ENCODE data around the gene DNAH5.
"Not testable (repeated sequence)": the region's sequence is repeated elsewhere in the genome, so short reads cannot be mapped to it uniquely, and the experiment has no call there.

The DNAH5 gene

DNA sequence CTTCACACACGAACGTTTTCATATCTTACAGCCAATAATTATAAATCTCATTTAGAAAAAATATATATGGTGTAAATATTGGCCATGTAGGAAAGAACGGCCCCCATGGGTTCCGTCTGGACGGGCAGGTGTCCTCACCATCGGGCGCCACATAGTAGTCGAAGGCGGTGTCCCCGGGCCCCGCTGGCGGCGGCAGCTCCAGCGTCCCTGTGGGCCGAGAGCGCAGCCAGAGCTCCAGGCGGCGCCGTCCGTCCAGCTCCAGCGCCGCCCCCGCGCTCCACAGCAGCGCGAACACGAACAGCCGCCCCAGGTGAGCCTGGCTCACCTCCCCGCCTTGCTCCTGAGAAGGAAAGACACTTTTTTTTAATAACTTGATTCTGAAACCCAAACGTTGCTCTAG lies 134.6 kb downstream of the DNAH5 start:
- POLR2A ChIA-PET, result no interaction called here
- Histone ChIP-seq H3K9me3 (ENCODE audit: control extremely low read depth in 1 of 5, control insufficient read depth in 4 of 5, insufficient read depth in 2 of 5, low read depth in 1 of 5, low read length in 4 of 5) (peaks cover 0 to 5% (median 0%) of the 10 kb centered on the region in 5 experiments), H3K36me3 (ENCODE audit: control insufficient read depth in 4 of 4, insufficient read depth in 4 of 4, low read length in 3 of 4) (no peaks in the 10 kb centered on the region), H3K27ac (ENCODE audit: insufficient read depth in 1 of 2, low read depth in 1 of 2, low read length in 2 of 2, poor library complexity in 1 of 2, severe bottlenecking in 2 of 2) (no peak overlapping the region), H3K4me3 (ENCODE audit: control insufficient read depth in 1 of 7, extremely low read depth in 1 of 7, insufficient read depth in 4 of 7, low read depth in 2 of 7, low read length in 6 of 7) (peak overlapping the region in 1 of 7 experiments; percentile 19), H3K4me1 (ENCODE audit: control extremely low read depth in 1 of 4, control insufficient read depth in 4 of 4, insufficient read depth in 4 of 4, low read length in 3 of 4) (no peaks in the 10 kb centered on the region), H3K27me3 (replicated peaks in 2 of 5; ENCODE audit: control insufficient read depth in 4 of 5, insufficient read depth in 5 of 5, low read length in 4 of 5) (no peaks in the 10 kb centered on the region)
- CTCF ChIA-PET, result no interaction called here
- DNase-seq, result no peak
- 56% methylated on average over 25 of the region's 30 CpGs for WGBS (ENCODE audit: insufficient coverage)

DNA sequence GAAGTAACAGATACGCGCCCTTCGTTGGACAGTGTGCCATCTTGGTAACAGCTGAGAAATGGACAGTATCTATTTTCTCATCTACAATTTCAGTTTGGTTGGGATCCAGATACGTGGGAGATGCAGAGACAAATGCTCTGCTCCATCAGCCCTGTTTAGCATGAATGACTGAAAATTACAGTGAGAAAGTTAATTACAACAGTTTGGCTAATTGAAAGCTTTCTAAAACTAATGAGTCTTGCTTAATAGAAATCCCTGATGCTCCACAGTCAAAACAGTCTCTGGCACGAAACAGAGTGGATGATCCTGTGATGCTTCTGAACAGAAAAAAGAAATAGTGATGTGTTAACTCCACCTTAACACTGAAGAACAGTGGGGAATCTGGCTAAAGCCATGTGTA lies 140.2 kb downstream of the DNAH5 start:
- H3K27me3 ChIP-seq (replicated peaks in 2 of 5; ENCODE audit: control insufficient read depth in 4 of 5, insufficient read depth in 5 of 5, low read length in 4 of 5), result no peaks in the 10 kb centered on the region
- no peaks in the 10 kb centered on the region for H3K4me1 ChIP-seq (ENCODE audit: control extremely low read depth in 1 of 4, control insufficient read depth in 4 of 4, insufficient read depth in 4 of 4, low read length in 3 of 4)
- no peak overlapping the region for H3K27ac ChIP-seq (ENCODE audit: insufficient read depth in 1 of 2, low read depth in 1 of 2, low read length in 2 of 2, poor library complexity in 1 of 2, severe bottlenecking in 2 of 2)
- WGBS (ENCODE audit: insufficient coverage), result 94% methylated on average over 4 of the region's 5 CpGs
- ChIA-PET CTCF (no interaction called here), POLR2A (no interaction called here)
- H3K9me3 ChIP-seq (ENCODE audit: control extremely low read depth in 1 of 5, control insufficient read depth in 4 of 5, insufficient read depth in 2 of 5, low read depth in 1 of 5, low read length in 4 of 5), result peaks cover 0 to 5% (median 0%) of the 10 kb centered on the region in 5 experiments
- no peaks in the 10 kb centered on the region for H3K36me3 ChIP-seq (ENCODE audit: control insufficient read depth in 4 of 4, insufficient read depth in 4 of 4, low read length in 3 of 4)
- no peak overlapping the region for H3K4me3 ChIP-seq (ENCODE audit: control insufficient read depth in 1 of 7, extremely low read depth in 1 of 7, insufficient read depth in 4 of 7, low read depth in 2 of 7, low read length in 6 of 7)
- DNase-seq, result no peak

DNA sequence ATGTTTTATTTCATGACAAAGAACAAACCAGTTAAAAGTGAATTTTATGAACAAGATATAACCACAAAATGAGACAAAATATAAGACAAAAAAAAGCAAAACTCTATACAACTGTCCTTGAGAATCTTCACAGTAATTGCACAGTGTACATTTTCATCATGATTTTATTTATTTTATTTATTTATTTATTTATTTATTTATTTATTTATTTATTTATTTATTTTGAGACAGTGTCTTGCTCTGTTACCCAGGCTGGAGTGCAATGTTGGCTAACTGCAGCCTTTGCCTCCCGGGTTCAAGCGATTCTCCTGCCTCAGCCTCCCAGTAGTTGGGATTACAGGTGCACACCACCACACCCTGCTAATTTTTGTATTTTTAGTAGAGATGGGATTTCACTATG lies 145.9 kb downstream of the DNAH5 start:
- no CpG with 5 or more reads among the region's 2 CpGs for WGBS (ENCODE audit: insufficient coverage)
- H3K27ac ChIP-seq (ENCODE audit: insufficient read depth in 1 of 2, low read depth in 1 of 2, low read length in 2 of 2, poor library complexity in 1 of 2, severe bottlenecking in 2 of 2); DNase-seq; H3K36me3 ChIP-seq (ENCODE audit: control insufficient read depth in 4 of 4, insufficient read depth in 4 of 4, low read length in 3 of 4); H3K27me3 ChIP-seq (replicated peaks in 2 of 5; ENCODE audit: control insufficient read depth in 4 of 5, insufficient read depth in 5 of 5, low read length in 4 of 5); H3K4me1 ChIP-seq (ENCODE audit: control extremely low read depth in 1 of 4, control insufficient read depth in 4 of 4, insufficient read depth in 4 of 4, low read length in 3 of 4); POLR2A ChIA-PET; H3K4me3 ChIP-seq (ENCODE audit: control insufficient read depth in 1 of 7, extremely low read depth in 1 of 7, insufficient read depth in 4 of 7, low read depth in 2 of 7, low read length in 6 of 7); H3K9me3 ChIP-seq (ENCODE audit: control extremely low read depth in 1 of 5, control insufficient read depth in 4 of 5, insufficient read depth in 2 of 5, low read depth in 1 of 5, low read length in 4 of 5); CTCF ChIA-PET: not testable (repeated sequence)

DNA sequence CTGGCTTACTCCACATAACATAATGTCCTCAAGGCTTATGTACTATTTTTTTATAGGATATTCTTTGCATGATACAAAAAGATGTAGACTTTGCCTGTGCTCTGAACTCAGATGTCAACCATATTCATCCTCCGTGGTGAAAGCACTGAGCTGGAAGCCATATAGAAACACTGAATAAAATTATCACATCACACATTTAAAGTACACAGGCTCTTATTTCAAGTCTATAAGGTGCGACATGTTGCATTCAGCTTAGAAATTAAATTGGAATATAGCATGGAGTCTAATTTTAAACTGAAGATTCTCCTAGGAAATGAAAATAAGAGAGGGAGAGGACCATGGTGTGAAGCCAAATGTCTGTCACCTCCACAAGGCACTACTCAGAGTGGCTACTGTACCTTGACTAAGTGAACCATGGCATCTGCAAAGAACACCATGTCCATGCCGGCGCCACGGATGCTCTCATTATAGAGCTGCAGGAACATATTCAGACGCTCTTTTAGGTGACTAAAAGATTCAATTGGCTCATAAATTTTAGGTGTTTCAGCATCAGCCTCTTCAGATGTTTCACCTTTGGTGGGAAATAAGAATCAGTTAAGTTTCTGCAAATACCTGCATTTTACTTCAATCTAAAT lies 158.6 kb downstream of the DNAH5 start:
- Histone ChIP-seq H3K4me3 (ENCODE audit: control insufficient read depth in 1 of 7, extremely low read depth in 1 of 7, insufficient read depth in 4 of 7, low read depth in 2 of 7, low read length in 6 of 7) (no peak overlapping the region), H3K27ac (ENCODE audit: insufficient read depth in 1 of 2, low read depth in 1 of 2, low read length in 2 of 2, poor library complexity in 1 of 2, severe bottlenecking in 2 of 2) (no peak overlapping the region), H3K4me1 (ENCODE audit: control extremely low read depth in 1 of 4, control insufficient read depth in 4 of 4, insufficient read depth in 4 of 4, low read length in 3 of 4) (no peaks in the 10 kb centered on the region), H3K36me3 (ENCODE audit: control insufficient read depth in 4 of 4, insufficient read depth in 4 of 4, low read length in 3 of 4) (no peaks in the 10 kb centered on the region), H3K9me3 (ENCODE audit: control extremely low read depth in 1 of 5, control insufficient read depth in 4 of 5, insufficient read depth in 2 of 5, low read depth in 1 of 5, low read length in 4 of 5) (no peaks in the 10 kb centered on the region), H3K27me3 (replicated peaks in 2 of 5; ENCODE audit: control insufficient read depth in 4 of 5, insufficient read depth in 5 of 5, low read length in 4 of 5) (no peaks in the 10 kb centered on the region)
- WGBS (ENCODE audit: insufficient coverage), result 98% methylated on average over 4 of the region's 6 CpGs
- no peak for DNase-seq
- POLR2A ChIA-PET, result no interaction called here
- CTCF ChIA-PET, result interaction anchor here (1.5 kb wide), 1 partner anchor 9 kb away, joined by 8 read pairs; no protein-coding TSS in a partner anchor

DNA sequence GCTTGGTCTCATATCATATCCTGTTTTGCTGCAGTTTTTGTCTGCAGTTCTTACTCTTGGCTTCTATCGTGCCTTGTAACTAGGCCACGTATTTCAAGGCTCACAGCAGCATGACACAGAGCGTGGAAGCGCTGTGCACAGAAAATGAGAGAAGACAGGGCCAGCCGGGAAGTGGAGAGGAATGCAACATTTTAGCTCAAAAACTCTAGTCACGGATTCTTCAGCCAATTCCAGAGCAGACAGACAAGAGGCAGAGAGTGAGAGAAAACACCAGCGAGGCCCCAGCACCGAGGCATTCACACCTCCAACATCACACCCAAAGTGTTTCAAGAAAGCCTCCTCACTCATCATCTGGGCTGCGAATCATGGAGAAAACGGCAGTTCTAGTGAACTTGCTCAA lies 160.8 kb downstream of the DNAH5 start:
- Histone ChIP-seq H3K4me3 (ENCODE audit: control insufficient read depth in 1 of 7, extremely low read depth in 1 of 7, insufficient read depth in 4 of 7, low read depth in 2 of 7, low read length in 6 of 7) (no peak overlapping the region), H3K27ac (ENCODE audit: insufficient read depth in 1 of 2, low read depth in 1 of 2, low read length in 2 of 2, poor library complexity in 1 of 2, severe bottlenecking in 2 of 2) (no peak overlapping the region), H3K36me3 (ENCODE audit: control insufficient read depth in 4 of 4, insufficient read depth in 4 of 4, low read length in 3 of 4) (no peaks in the 10 kb centered on the region), H3K9me3 (ENCODE audit: control extremely low read depth in 1 of 5, control insufficient read depth in 4 of 5, insufficient read depth in 2 of 5, low read depth in 1 of 5, low read length in 4 of 5) (no peaks in the 10 kb centered on the region), H3K4me1 (ENCODE audit: control extremely low read depth in 1 of 4, control insufficient read depth in 4 of 4, insufficient read depth in 4 of 4, low read length in 3 of 4) (no peaks in the 10 kb centered on the region), H3K27me3 (replicated peaks in 2 of 5; ENCODE audit: control insufficient read depth in 4 of 5, insufficient read depth in 5 of 5, low read length in 4 of 5) (no peaks in the 10 kb centered on the region)
- WGBS (ENCODE audit: insufficient coverage), result 88% methylated on average over 8 of the region's 10 CpGs
- no peak for DNase-seq
- CTCF ChIA-PET, result no interaction called here
- POLR2A ChIA-PET, result no interaction called here

DNA sequence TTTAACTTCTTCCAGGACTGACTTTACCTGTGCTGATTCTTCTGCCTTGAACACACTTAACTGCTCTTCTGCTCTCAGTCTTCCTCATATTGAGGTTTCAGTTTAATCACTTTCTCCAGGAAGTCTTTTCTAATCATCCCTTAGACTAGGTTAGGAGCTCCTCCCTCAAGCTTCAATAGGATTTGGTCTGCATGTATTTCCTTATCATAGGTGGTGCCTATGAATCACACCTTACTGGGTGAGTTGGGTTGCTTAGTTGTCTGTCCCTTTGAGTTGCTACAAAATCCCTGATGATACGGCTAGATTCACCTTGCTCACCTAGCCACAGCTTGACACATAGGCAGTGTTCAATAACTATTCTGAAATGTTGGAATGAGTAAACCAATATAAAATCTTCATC lies 164.4 kb downstream of the DNAH5 start:
- 100% methylated on average over 1 of the region's 1 CpG for WGBS (ENCODE audit: insufficient coverage)
- POLR2A ChIA-PET, result no interaction called here
- Histone ChIP-seq H3K9me3 (ENCODE audit: control extremely low read depth in 1 of 5, control insufficient read depth in 4 of 5, insufficient read depth in 2 of 5, low read depth in 1 of 5, low read length in 4 of 5) (no peaks in the 10 kb centered on the region), H3K27ac (ENCODE audit: insufficient read depth in 1 of 2, low read depth in 1 of 2, low read length in 2 of 2, poor library complexity in 1 of 2, severe bottlenecking in 2 of 2) (no peak overlapping the region), H3K36me3 (ENCODE audit: control insufficient read depth in 4 of 4, insufficient read depth in 4 of 4, low read length in 3 of 4) (no peaks in the 10 kb centered on the region), H3K4me3 (ENCODE audit: control insufficient read depth in 1 of 7, extremely low read depth in 1 of 7, insufficient read depth in 4 of 7, low read depth in 2 of 7, low read length in 6 of 7) (no peak overlapping the region), H3K4me1 (ENCODE audit: control extremely low read depth in 1 of 4, control insufficient read depth in 4 of 4, insufficient read depth in 4 of 4, low read length in 3 of 4) (no peaks in the 10 kb centered on the region), H3K27me3 (replicated peaks in 2 of 5; ENCODE audit: control insufficient read depth in 4 of 5, insufficient read depth in 5 of 5, low read length in 4 of 5) (no peaks in the 10 kb centered on the region)
- CTCF ChIA-PET, result no interaction called here
- DNase-seq, result no peak

DNA sequence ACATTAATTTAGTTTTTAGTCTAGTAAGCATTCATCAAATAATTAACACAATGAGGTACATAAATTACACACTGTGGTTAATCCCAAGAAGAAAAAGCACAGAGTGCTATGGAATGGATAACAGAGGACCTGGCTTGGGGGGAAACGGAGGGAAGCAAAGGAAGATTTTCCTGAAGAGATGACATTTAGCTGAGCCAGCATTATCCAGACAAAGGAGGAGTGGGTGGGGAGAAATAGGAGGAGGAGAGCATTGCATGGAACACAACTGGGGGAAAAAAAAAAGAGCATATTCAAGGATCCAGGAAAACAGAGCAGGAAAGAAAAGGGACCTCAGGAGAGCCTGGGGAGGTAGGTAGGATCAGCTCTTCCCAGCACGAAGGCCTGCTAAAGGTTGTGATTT lies 170.8 kb downstream of the DNAH5 start:
- Histone ChIP-seq H3K36me3 (ENCODE audit: control insufficient read depth in 4 of 4, insufficient read depth in 4 of 4, low read length in 3 of 4) (no peaks in the 10 kb centered on the region), H3K27me3 (replicated peaks in 2 of 5; ENCODE audit: control insufficient read depth in 4 of 5, insufficient read depth in 5 of 5, low read length in 4 of 5) (no peaks in the 10 kb centered on the region), H3K4me1 (ENCODE audit: control extremely low read depth in 1 of 4, control insufficient read depth in 4 of 4, insufficient read depth in 4 of 4, low read length in 3 of 4) (no peaks in the 10 kb centered on the region), H3K4me3 (ENCODE audit: control insufficient read depth in 1 of 7, extremely low read depth in 1 of 7, insufficient read depth in 4 of 7, low read depth in 2 of 7, low read length in 6 of 7) (no peak overlapping the region), H3K27ac (ENCODE audit: insufficient read depth in 1 of 2, low read depth in 1 of 2, low read length in 2 of 2, poor library complexity in 1 of 2, severe bottlenecking in 2 of 2) (no peak overlapping the region), H3K9me3 (ENCODE audit: control extremely low read depth in 1 of 5, control insufficient read depth in 4 of 5, insufficient read depth in 2 of 5, low read depth in 1 of 5, low read length in 4 of 5) (no peaks in the 10 kb centered on the region)
- DNase-seq, result no peak
- POLR2A ChIA-PET, result no interaction called here
- CTCF ChIA-PET, result interaction anchor here (2.0 kb wide), 1 partner anchor 13 kb away, joined by 4 read pairs; no protein-coding TSS in a partner anchor
- 100% methylated on average over 2 of the region's 2 CpGs for WGBS (ENCODE audit: insufficient coverage)

Measured in common myeloid progenitor, CD34-positive (primary cell).